Left cardiac atrium (tissue), 4 donors: ENCODE data around the gene CHID1. TPM values are rescaled to one million over a fixed set of nuclear protein-coding genes. Genes with fewer than 3 reads are reported as not detected.

Source experiments
- ATAC-seq, 2 donors: fragments of 200-7000 bp; cut with Tn5 transposase; one replicate each; pipeline ENCODE4 v1.9.1; 2020; ENCODE audit warnings: mild to moderate bottlenecking in 2 of 2, moderate library complexity in 2 of 2
- DNase-seq: peaks from one replicate; pipeline ENCODE4 v3.0.0-alpha.2; 2020
- intact Hi-C, 2 donors: fragments of 100-400 bp; cut with DNase I; formaldehyde crosslinking; loops; one replicate each; pipeline versions ENCODE4 v1.14.1 to v1.15.1; 2022 to 2023
- total RNA-seq, 2 donors: library from RNA; stranded (reverse); fragmentation: NEBNext Ultra II Directional; extraction: Animal tissue kit (Norgen Biotek cat#: 25700); gene quantifications; one replicate each; pipeline ENCODE4 v1.2.1, GENCODE V29; 2021
- donor health status: DM: no; HTN: yes; CAD: no.
- donor health status: DM: no; HTN: yes; CAD: no; lungs with severe emphysema.
- donor health status: DM: yes; HTN: yes; CAD: no.
- donor health status: Dilated cardiomyopathy.

Gene CHID1
- total RNA-seq, 2 donors from 2014 or later, result 58.7 to 64.6 TPM

DNA sequence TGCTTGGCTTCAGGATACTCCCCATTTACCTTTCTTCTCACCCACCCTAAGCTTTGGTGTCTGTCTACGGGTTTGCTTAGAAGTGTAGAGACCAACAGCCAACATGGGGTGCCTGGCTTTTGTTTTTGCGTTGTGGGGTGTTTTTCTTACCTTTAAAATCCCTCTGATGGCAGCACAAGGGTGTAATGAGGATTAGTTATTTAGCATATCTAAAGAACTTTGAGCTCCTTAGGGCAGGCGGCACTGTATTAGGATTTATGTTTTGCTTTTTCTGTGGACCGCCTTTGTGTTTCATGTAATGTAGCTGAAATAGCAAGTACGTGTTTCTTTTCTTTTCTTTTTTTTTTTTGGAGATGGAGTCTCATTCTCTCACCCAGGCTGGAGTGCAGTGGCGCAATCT is 23.9 kb upstream of the CHID1 start:
- intact Hi-C loops, result no loop called here
- ATAC-seq (no peak), DNase-seq (no peak)

DNA sequence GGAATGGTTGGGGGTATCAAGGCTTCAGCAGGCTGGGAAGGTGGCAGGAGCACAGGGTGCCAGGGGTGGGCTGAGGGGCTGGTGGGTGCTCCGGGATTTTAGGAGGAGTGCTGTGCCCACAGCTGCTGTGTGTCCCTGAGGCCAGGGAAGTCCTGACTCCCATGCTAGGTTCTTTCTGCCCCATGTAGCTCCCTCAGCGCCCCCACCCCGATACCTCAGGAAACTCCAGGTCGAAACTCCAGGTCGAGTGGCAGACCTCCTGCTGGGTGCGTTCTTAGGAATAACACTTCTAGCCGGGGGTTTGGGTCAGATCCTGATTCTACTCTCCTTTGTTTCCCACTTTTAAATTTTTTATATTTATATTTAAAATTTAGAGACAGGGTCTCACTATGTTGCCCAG is 23.3 kb upstream of the CHID1 start:
- intact Hi-C loops, result no loop called here
- peak; percentile 10 for DNase-seq
- peak in 1 of 2 donors; percentile 4 for ATAC-seq

DNA sequence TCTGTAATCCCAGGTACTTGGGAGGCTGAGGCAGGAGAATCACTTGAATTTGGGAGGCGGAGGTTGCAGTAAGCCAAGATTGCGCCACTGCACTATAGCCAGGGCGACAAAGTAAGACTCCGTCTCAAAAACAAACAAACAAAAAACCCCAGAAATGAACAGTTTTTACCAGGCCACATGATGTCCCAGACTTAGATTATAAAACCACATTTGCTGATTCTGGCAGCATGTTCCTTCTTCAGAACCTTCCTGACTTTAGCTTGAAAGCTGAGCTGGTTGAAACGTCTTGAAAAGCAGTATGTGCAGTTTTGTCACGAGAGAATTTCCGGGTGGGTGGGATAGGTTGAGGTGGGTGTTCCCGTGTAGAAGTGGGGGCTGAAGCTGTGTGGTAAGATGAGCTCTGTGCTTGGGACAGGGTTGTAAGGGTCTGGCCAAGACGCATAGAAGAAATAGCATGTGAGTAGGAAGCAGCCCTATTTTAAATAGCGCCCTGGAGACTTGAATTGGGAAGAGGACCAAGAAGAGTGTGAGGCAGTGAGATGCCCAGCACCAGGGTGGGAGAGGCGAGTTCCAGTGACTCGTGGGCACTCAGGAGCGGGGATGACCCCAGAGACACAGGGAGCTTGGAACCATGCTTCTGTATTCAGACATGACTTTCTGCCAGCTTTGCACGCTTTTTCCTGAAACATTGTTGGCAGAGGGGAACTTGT is 22.7 kb upstream of the CHID1 start:
- ATAC-seq (peak; percentile 24 to 28), DNase-seq (peak; percentile 24)
- intact Hi-C loops, result no loop called here

DNA sequence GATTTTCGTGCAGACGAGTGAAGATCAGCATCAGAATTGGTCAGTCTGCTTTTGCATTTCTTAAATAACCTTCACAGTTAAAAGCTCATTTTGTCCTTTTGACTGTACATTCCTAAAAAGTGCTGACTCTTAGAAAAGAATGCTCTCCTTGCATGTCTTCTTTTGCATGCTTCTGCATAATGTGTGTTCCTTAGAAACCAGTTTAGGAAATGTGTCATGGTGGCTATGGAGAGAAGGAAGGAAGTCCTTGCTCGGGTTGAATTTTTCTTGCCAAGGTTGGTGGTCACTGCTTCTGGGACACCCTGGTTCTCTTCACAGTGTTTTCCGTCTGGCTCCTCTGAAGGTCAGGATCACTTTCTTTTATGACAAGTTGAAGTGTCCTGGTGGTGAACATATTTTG is 21.8 kb upstream of the CHID1 start:
- DNase-seq, result peak; percentile 16
- ATAC-seq, result peak; percentile 64 to 68
- intact Hi-C loops, result no loop called here

DNA sequence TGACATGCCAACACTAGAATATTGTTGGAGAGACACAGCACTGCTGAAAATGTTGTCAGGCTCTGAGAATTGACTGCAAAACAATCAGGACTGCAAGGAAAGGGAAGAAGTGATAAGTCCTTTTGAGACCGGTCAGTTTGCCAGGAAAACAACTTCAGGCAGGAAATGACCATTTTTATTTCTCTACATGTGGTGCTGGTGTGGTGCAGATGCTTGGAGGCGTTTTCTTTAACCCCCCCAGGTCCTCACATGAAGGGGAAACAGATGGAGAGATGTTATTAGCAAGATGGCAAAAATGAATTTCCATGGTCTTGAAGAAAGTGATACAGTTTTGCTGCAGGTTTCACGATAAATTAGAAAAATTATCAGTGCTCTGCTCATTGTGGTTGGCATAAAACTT is 20.8 kb upstream of the CHID1 start:
- ATAC-seq (peak in 1 of 2 donors; percentile 11), DNase-seq (no peak)
- intact Hi-C loops, result no loop called here

DNA sequence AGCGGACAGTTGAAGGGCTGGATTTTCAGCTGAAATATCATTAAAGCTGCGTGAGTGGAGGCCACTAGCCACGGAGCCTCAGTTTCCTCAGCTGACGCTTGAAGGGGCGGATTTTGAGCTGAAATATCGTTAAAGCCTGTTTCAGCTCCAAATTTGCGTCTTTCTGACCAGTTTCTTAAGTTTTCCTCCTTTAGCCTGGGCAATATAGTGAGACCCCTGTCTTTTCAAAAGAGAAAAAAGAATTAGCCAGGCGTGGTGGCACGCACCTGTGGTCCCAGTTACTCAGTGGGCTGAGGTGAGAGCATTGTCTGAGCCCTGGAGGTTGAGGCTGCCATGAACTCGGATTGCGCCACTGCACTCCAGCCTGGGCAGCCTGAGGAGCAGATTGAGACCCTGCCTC is 18.8 kb upstream of the CHID1 start:
- no peak for ATAC-seq
- intact Hi-C loops, result loop anchor here in 1 of 2 donors (10.0 kb wide), 1 partner anchor 125 kb away; no protein-coding TSS in a partner anchor
- no peak for DNase-seq

DNA sequence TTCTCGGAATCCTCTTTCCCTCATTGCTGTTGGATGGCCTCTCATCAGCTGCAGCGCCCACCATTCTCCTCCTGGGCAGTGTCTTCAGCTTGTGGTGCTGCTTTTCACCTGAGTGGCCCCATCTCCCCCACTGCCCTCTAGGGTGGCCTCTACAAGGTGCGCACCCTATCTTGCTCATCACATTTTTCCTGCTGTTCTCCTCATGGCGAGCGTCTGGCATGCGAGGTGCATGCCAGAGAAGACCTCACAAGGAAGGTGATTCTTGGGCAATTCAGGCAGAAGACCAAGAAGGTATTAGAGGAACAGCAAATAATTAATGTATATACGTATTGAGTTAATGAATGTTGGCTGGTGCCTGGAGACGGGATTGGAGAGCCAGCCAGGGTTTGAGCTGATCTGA is 18.2 kb upstream of the CHID1 start:
- intact Hi-C loops, result loop anchor here in 1 of 2 donors (10.0 kb wide), 1 partner anchor 126 kb away; no protein-coding TSS in a partner anchor
- ATAC-seq (no peak), DNase-seq (no peak)

DNA sequence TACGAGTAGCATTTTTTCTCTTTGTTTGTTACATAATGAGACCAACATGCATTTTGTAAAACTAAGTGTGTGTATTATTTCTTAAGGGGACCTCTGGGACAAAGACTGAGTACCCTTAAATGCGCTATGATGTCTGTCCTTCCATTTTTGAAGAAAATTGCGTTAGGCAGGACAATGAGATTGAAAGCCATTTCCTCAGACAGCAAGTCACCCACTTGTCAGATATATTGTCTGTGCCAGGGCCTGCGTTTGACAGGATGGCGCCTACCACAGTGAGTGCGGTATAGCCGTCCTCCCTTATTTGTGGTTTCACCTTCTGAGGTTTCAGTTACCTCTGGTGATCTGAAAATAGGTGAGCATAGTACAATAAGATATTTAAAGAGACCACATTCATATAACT is 17.3 kb upstream of the CHID1 start:
- intact Hi-C loops, result loop anchor here in 1 of 2 donors (10.0 kb wide), 1 partner anchor 127 kb away; no protein-coding TSS in a partner anchor
- ATAC-seq (no peak), DNase-seq (no peak)

DNA sequence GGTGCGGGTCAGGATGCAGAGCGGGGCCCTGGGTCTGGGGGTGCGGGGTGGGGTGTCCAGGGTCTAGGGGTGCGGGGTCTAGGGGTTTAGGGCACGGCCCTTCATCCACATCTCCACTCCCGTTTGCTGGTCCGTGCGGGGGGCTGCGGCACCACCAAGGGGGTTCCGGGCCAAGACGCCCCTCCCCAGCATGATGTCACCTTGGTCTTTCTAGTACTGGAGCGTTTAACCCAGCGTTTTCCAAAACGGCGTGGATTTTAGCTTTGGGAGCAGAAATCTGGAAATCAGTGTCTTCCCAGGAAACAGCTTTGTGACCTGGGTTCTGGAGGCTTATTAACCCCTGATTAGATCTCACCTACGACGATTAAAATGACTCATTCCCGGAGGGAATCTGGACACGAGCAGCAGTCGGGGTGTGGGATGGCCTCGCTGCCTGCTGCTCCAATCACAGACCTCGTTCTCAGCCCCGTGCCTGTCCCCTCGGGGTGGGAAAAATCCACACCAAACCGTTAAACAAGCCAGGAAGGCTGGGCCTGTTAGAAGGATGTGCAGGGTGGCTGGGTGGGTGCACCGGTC is 15.8 kb upstream of the CHID1 start:
- ATAC-seq (peak; percentile 39 to 55), DNase-seq (peak; percentile 70)
- intact Hi-C loops, result loop anchor here in 1 of 2 donors (10.0 kb wide), 1 partner anchor 128 kb away; no protein-coding TSS in a partner anchor

DNA sequence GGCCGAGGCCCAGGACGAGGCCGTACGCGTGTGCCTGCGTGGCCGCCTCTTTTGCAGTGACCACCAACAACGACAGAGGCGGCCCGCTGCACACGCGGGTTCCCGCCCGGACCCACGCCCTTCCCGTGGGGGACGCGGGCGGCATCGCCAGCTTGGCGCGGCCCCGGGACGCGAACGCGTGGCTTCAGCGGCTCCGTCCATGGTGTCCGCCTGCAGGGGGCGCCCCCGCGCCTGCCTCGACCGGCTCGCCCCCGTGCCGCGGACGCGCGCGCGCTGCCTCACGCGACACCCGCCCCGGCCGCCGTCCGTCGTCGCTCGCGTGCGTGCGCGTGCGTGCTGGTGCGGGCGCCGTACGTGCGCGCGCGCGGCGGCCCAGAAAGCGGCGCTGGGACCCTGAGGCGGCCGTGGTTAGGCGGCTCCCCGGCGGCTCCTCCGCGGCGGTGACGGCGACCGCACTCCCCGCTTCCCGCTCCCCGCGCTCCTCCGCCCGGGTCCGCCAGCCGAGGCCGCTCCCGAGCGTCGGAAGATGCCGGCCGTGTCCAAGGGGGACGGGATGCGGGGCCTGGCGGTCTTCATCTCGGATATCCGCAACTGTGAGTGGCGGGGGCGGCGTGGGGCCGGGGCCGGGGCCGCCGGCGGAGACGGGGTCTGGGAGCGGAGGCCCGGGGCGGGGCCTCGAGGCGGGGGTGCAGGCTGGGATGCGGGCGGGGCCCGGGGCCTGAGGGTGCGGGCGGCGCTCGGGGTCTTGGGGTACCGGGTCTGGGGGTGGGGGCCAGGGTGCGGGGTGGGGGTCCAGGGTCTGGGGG is 15.1 kb upstream of the CHID1 start, which contains the start of gene AP2A2:
Gene AP2A2, plus strand, starts transcription at position 375 of the 806 bp plus-strand sequence. Its CDS starts 152 bp downstream, at position 527.
- peak; percentile 91 to 97 for ATAC-seq
- DNase-seq, result peak; percentile 93
- intact Hi-C loops, result loop anchor here in 1 of 2 donors (10.0 kb wide), 1 partner anchor 129 kb away; no protein-coding TSS in a partner anchor

DNA sequence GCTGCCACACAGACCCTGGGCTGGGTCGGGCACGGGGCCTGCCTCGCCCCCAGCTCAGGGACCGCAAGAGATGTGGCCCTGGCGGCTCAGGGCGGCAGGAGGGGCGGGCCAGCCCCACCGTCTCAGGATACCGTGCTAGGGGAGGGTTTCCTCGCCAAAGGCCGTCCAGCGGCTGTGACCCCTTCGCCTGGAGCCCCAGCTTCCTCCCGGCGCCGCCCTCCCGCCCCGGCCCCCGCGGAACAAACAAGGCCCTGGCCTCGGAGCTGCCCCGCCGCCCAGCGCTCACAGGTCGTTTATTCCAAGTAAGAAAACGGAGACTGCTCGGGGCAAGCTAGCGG is 14.5 kb upstream of the CHID1 start:
- ATAC-seq, result peak in 1 of 2 donors; percentile 6
- peak; percentile 52 for DNase-seq
- intact Hi-C loops, result loop anchor here in 1 of 2 donors (10.0 kb wide), 1 partner anchor 130 kb away; no protein-coding TSS in a partner anchor

DNA sequence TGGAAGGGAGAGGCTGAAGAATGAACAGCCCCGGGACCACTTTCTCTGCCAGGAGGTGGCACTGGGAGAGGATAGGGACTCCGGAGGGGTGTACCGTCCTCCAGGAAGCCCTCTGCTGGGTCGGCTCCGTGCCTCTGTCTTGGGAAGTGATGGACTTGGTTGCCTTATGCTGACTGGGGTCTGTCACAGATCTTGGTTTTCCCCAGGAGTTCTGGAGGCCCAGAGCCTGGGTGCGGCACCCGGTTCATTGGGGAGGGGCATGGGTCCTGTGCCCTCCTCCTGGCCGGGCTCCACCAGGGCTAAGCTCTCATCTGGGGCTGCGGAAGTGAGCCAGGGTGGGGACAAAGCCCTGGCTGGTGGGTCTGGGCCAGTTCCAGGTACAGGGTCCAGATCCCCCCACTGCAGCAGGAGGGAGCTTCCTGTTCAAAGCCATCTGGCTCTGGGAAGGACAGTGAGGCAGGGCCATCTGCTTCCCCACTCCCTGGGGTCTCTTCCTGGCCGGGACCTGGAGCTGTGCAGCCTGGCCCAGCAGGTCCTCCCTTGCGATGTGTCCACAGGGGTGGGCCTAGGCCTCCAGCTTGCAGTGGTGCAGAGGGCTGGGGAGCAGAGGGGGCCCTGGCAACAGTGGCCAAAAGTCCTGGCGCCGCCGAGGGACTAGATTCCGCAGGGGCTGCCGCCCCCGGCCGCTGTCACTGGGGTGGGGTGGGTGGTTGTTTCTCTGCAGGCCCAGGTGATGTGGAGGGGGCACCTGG is 14.0 kb upstream of the CHID1 start:
- ATAC-seq (peak in 1 of 2 donors; percentile 1), DNase-seq (peak; percentile 40)
- intact Hi-C loops, result loop anchor here in 1 of 2 donors (10.0 kb wide), 1 partner anchor 130 kb away; no protein-coding TSS in a partner anchor

DNA sequence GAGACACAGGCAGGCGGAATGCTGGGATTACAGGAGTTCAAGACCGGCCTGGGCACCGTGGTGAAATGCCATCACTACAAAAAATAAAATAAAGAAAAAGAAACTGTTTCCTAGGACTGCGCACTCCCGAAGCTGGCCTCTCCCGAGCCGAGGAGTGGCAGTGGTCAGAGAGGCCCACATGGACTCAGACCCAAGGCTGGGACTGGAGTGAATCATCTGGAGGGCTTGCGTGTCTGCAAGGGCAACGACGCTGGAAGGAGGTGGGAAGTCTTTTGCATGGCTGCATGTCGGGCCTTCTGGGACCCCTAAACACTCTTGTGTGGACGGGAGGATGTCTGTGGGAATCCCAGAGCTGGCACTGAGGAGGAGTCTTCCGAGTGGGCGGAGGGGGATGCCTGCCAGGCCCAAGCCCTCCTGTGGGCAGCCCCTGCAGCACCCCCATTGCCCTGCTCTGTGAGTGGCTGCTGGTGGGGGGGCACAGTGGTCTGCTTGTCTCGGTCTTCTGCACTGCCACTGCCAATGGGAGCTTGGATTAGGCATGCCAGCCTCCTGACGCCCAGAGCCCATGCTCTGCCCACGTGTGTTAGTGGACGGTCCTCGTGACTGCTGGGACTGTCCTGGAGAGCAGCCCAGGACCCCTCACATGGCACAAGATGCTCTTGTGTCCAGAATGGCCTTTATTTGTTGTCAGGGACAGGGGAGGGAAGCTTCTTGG is 13.2 kb upstream of the CHID1 start:
- intact Hi-C loops, result loop anchor here in 1 of 2 donors (10.0 kb wide), 1 partner anchor 131 kb away; no protein-coding TSS in a partner anchor

DNA sequence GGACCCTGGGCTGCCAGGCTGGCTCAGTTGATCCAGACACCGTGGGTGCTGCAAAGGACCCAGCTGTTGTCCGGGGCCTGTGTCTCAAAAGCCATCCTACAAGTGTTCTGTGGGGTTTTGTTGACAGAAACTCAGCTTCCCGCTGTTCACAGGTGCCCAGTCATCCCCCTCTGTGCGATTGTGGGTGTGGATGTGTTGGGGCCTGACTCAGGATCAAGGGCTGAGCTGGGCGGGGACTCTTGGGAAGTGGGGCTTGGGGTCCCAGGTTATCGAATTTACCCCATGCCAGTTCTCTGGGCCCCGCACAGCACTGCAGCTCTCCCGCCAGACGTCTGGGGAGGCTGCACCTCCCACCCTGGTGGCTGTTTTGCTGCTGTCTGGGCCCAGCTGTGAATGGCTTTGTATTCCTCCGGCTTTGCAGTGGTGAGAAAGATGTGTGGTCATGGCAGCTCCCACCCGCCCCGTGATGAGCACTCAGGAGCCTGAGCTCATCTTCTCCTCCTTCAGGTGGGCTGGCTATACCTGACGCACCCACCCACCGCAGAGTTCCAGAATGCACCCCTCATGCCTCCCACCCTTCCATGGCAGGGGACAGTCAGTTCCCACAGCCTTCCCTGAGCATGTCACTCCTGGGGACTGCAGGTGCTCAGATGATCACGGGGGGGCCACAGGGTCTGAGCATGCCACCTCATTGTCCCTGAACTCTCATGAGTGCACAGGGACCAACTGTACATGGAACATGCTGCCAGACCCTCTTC is 11.5 kb upstream of the CHID1 start:
- DNase-seq, result no peak
- intact Hi-C loops, result loop anchor here in 1 of 2 donors (10.0 kb wide), 1 partner anchor 133 kb away; no protein-coding TSS in a partner anchor
- no peak for ATAC-seq

More for the DNA sequence above, 13.2 kb upstream of the CHID1 start:
- DNase-seq (no peak), ATAC-seq (no peak)

DNA sequence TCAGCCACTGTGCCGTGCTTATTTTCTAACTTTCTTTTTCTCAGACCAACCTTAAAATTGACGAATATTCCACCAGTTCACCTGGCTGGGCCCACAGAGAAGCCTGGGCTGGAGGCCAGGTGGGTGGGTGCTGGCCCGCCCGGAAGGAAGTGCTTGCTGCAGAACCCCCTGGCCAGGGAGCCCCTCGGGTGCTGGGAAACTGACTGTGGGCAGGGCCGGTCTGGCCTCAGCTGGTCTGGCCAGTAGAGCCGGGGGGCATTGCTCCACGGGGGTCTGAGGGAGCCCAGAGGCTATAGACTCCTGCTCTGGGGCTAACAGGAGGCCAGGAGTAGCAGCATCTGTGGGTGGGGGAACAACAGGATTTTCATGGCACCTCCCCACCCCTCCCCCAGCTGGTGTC is 6.8 kb upstream of the CHID1 start:
- ATAC-seq (no peak), DNase-seq (no peak)
- intact Hi-C loops, result no loop called here

DNA sequence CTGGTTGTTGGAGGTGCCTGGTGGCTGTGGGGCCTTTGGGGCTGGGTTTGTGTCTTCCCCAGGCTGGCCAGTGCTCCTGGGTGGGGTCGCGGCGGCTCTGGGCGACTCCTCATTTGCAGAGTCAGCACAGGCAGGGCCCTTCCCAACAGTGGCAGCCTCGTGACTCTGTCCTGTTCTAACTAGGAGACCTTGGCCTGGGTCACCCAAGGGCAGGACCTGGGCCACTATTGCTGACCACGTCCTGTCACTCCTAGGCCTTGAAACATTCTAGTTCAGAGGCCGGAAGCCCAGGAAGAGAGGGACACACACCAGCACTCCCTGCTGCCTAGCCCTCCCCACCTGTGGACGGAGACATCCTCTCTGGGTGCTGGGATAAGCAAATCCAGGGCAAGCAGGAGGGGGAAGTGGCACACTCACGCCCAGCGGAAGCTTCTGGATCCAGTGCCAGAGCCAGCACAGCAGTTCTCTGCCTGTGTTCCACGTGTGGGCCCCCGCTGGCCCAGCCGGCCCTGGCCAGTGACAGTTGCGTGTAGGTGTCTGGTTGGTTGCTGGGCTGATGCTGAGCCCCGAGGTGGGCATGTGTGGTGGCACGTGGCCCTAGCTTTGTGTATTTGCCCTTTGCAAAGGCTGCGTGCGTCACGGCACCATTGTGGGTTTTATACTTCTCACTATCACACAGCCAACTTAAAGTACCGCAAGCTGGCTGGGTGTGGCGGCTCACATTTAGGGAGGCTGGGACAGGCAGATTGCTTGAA is 4.3 kb upstream of the CHID1 start:
- peak in 1 of 2 donors; percentile 29 for ATAC-seq
- peak; percentile 65 for DNase-seq
- intact Hi-C loops, result no loop called here

DNA sequence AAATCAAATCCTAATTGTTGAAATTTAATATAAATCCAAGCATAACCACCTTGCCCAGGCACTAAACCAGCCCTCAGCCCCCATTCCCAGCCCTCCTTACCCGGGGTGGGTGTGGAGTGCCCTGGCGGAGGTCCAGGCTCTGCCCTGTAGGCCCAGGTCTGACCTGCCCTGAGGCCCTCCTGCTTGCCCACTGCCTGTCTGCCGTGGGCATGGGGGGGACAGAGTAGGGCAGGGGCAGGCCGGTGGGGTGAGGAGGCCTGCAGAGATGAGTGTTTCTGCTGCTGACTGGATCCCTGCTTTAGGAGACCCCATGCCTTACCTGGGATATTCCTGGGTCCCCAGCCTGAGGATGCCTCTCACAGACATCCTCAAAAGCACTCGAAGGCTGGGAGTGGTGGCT is 3.6 kb upstream of the CHID1 start:
- no peak for DNase-seq
- intact Hi-C loops, result no loop called here
- ATAC-seq, result no peak
